B cell (primary cell): ENCODE results near the gene DDX17.

Source experiments
- CTCF ChIP-seq: fragments of 200-600 bp; IDR thresholded peaks from one replicate; pipeline ENCODE4 v1.8.0; 2022; ENCODE audit warnings: antibody characterized with exemption, mild to moderate bottlenecking
- EZH2 ChIP-seq: IDR thresholded peaks from 2 replicates; pipeline ENCODE4 v1.6.1; 2012; ENCODE audit warnings: borderline replicate concordance, low read depth, mild to moderate bottlenecking, moderate library complexity, low read length; ENCODE audit not compliant: insufficient read depth, poor library complexity, severe bottlenecking

- TF ChIP-seq CTCF (no peak), EZH2 (no peak)
These were observed 54.2 kb downstream of the DDX17 start for GRCh38 chr22:38451864-38452263.
